Fibroblast of peridontal ligament (primary cell): Measurements from ENCODE around the gene MROH2A.
"Not testable (repeated sequence)": the region's sequence is repeated elsewhere in the genome, so short reads cannot be mapped to it uniquely, and the experiment has no call there.

Source experiments
- DNase-seq: peaks from one replicate; pipeline ENCODE4 v3.0.0-alpha.2; 2010; ENCODE audit errors: extremely low read depth

Gene MROH2A

DNA sequence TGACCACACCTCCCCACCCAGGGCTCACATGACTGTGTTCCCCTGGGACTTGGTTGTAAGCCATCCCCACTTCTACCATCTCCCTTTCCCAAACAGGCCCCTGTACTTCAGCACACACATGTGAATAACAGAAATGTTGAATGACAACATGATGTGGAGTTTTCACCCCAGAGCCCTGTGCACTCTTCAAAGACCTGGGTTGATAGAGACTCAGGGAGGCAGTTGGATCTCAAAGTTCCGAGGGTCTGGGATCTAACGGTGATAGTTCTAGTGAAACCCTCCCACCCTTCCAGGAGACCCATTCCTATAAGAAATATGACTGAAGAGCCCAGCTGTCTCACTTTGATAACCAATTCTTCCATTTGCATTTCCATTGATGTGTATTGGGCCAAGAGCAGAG lies at the start of gene MROH2A:
MROH2A (plus strand) TSS at position 301 of the 400 bp plus-strand sequence. CDS start 1,029 bp downstream, outside the sequence.
- no peak for DNase-seq

DNA sequence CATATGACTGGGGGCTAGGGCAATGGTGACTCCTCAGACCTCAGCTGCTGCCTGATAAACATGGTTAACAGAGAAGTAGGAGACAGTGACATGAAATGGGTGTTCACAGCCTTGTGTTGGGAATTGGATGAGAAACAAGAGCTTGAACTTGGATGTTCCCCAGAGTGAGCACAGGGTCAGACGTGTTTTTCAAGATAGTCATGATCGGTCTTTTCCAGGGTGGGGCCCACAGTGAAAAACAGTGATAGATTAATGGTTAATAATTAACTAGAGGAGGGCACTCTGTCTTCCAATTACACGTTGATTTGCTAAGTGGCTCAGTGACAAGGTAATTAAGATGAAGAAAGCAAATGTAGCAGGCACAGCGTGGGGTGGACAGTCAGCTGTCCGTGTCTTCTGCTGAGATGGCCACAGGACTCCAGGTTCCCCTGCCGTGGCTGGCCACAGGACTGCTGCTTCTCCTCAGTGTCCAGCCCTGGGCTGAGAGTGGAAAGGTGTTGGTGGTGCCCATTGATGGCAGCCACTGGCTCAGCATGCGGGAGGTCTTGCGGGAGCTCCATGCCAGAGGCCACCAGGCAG lies 49.3 kb upstream of the MROH2A start, which contains the start of gene UGT1A3:
UGT1A3 (plus strand) TSS at position 320 of the 579 bp plus-strand sequence; CDS start at position 405, 85 bp downstream.
- no peak for DNase-seq

DNA sequence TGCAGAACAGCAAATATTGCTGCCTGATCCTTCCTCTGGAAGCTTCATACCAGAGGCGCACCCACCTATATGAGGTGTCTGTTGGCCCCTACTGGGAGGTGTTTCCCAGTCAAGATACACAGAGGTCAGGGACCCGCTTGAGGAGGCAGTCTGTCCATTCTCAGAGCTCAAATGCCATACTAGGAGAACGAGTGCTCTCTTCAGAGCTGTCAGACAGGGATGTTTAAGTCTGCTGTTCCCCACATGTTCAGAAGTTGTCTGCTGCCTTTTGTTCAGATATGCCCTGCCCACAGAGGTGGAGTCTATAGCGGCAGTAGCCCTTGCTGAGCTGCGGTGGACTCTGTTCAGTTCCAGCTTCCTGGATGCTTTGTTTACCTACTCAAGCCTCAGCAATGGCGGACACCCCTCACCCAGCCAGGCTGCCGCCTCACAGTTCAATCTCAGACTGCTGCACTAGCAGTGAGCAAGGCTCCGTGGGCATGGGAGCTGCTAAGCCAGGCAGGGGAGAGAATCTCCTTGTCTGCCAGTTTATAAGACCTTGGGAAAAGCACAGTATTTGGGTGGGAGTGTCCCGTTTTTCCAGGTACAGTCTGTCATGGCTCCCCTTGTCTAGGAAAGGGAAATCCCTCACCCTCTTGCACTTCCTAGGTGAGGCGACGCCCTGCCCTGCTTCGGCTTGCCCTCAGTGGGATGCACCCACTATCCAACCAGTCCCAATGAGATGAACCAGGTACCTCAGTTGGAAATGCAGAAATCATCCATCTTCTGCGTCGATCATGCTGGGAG lies 41.1 kb upstream of the MROH2A start:
- DNase-seq: not testable (repeated sequence)

- no peak for DNase-seq
Measured at GRCh38 chr2:233740870-233741269, 37.3 kb upstream of the MROH2A start.

DNA sequence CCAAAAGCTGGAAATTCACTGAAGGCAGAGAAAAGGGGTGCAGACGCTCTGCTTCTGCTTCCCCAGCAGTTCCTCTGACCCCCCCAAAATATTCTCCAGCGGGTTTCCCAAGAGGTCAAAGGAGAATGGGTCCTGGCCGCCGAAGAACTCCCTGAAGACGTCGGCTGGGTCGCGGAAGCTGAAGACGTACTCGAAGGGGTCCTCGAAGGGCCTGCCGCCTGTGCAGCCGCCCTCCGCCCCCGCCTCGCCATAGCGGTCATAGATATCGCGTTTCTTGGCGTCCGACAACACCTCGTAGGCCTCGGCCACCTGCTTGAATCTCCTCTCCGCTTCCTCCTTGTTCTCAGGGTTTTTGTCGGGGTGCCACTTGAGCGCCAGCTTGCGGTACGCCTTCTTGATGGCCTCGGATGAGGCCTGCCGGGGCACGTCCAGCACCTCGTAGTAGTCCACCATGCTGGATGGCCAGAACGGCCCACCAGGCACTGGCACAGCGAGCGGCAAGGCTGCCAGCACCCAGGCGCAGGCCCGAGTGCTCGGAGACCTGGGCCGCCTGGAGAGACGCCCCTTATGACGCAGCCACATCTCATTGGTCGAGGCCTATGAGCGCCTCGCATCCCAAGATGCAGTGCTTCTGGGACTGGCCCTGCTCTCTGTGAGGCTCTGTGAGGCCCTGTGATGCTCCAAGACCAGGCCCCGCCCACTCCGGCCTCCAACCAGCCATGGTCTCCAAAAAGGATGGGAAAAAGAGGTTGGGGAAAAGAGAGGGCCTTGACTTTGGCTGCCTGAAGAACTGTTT lies 34.5 kb upstream of the MROH2A start:
- DNase-seq: no peak

DNA sequence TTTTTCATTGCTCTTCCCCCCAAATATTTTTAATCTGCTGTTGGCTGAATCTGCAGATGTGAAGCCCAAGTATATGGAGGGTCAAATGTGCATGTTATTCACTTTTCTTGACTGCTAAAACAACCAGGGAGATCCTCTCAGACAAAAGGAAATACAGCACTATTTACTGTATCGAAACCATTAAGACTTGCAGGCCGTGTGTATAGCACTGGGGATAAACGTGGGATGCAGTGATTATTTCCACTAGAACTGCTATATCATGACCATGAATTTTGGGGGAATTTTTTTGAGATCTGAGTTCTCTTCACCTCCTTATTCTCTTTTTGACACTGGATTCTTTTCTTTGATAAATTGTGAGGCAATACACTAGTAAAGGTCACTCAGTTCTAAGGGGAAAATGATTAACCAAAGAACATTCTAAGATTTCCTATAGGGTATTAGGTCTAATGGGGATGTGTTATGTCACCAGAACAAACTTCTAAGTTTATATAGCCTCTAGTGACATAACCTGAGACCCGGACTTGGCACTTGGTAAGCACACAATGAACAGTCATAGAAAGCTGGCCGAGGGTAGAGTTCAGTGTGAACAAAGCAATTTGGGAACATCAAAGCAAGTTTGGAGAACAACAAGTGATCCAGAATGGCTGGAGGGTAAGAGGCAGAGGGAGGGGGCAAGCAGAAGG lies 32.9 kb upstream of the MROH2A start:
- no peak for DNase-seq

- DNase-seq: not testable (repeated sequence)
Measured at GRCh38 chr2:233745838-233746237, 32.3 kb upstream of the MROH2A start.

DNA sequence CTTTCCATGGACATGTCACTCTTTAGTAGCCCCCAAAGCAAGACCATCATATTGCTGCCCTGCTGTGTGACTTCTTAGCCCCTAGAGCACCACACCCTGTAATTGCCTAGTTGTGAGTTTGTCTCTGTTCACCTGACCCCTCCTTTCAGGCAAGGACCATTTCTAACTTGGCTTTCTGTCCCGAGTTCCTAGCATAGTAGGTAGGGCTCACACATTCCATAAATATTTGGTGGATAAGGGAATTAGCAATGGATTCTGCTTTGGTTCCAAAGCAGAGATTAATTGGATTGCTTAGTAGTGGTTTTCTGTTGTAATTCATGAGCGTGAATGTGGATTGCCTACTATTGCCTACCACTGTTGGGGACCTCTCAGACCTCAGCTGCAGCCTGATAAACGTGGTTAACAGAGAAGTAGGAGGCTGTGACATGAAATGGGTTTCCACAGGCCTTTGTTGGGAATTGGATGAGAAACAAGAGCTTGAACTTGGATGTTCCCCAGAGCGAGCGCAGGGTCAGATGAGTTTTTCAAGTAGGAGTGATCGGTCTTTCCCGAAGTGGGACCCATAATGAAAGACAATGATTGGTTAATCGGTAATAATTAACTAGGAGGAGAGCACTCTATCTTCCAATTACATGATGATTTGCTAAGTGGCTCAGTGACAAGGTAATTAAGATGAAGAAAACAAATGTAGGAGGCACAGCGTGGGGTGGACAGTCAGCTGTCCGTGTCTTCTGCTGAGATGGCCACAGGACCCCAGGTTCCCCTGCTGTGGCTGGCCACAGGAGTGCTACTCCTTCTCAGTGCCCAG lies 31.5 kb upstream of the MROH2A start:
- no peak for DNase-seq

- DNase-seq: no peak
Measured at GRCh38 chr2:233747283-233747544, 30.9 kb upstream of the MROH2A start.

DNA sequence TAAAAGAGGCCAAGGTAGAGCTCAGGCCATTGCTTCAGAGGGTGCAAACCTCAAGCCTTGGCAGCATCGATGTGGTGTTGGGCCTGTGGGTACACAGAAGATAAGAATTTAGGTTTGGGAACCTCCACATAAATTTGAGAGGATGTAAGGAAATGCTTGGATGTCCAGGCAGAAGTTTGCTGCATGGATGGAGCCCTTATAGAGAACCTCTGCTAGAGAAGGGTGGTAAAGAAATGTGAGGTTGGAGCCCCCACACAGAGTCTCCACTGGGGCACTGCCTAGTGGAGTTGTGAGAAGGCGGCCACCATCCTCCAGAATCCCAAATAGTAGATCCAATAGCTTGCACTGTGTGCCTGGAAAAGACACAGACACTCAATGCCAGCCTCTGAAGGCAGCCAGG lies 27.4 kb upstream of the MROH2A start:
- DNase-seq: not testable (repeated sequence)

DNA sequence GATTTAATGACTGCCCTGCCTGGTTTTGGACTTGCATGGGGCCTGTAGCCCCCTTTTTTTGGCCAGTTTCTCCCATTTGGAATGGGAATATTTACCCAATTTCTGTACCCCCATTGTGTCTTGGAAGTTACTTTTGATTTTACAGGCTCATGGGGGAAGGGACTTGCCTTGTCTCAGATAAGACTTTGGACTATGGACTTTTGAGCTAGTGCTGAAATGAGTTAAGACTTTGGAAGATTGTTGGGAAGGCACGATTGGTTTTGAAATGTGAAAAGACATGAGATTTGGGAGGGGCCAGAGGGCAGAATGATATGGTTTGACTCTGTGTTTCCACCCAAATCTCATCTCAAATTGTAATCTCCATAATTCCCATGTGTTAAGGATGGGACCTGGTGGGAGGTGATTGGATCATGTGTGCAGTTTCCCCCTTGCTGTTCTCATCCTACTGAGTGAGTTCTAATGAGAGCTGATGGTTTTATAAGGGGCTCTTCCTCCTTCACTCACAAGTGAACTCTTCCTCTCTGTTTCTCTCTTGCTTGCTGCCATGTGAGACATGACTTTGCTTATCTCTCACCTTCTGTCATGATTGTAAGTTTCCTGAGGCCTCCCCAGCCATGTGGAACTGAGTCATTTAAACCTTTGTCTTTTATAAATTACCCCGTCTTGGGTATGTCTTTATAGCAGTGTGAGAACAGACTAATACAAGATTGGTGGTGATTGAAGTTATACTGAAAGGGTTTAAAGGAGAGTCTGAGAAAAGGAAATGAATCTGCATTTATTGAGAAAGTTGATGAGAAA lies 26.7 kb upstream of the MROH2A start:
- not testable (repeated sequence) for DNase-seq

GRCh38 chr2:233754872-233755611 lies 23.1 kb upstream of the MROH2A start:
- DNase-seq: no peak

- DNase-seq: no peak
Measured at GRCh38 chr2:233756429-233757081, 21.6 kb upstream of the MROH2A start.

DNA sequence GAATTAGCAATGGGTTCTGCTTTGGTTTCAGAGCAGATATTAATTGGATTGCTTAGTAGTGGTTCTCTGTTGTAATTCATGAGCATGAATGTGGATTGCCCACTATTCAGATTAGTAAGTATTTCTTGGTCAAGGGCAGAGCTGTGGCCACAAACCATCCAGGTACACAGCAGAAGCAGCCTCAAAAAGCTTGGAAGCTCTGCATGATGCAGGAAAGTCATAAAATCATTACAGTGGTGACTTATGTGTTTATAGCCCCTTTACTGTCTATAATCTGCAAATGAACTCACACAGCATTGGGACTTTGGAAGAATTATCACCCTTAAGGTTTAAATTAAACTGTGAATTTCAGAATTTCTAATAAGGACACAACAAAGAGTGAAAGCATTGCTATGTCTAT lies 20.0 kb upstream of the MROH2A start:
- no peak for DNase-seq

DNA sequence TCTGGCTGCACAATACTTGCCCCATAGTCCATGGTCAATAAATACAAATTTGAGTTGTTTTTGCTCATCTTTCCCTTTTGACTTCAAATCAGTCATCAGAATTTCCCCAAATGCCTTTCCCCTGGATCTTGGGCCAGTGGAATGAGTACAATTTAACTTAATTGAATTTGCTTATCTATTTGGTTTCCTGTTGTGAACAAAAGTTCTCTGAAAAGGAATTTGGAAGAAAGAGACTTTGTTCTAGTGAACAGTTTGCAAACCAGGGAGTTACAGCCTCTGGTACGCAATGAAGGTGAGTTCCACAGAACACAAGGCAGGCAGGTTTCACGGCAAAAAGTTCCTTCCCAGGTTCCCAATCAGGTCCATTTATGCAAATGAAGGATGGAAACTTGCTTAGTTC lies 19.3 kb upstream of the MROH2A start:
- DNase-seq: no peak

DNA sequence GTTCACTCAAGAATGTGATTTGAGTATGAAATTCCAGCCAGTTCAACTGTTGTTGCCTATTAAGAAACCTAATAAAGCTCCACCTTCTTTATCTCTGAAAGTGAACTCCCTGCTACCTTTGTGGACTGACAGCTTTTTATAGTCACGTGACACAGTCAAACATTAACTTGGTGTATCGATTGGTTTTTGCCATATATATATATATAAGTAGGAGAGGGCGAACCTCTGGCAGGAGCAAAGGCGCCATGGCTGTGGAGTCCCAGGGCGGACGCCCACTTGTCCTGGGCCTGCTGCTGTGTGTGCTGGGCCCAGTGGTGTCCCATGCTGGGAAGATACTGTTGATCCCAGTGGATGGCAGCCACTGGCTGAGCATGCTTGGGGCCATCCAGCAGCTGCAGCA lies 18.1 kb upstream of the MROH2A start, which contains the start of gene UGT1A1:
UGT1A1 (plus strand) TSS at position 228 of the 400 bp plus-strand sequence; CDS start at position 246, 18 bp downstream.
- no peak for DNase-seq

GRCh38 chr2:233761040-233761769 lies 16.9 kb upstream of the MROH2A start:
- DNase-seq: peak; percentile 17

- DNase-seq: peak; percentile 73
Measured at GRCh38 chr2:233764264-233764663, 13.9 kb upstream of the MROH2A start.
